Measurements from ENCODE around the gene HOXC6. TPM values are rescaled to one million over a fixed set of nuclear protein-coding genes. Genes with fewer than 3 reads are reported as not detected.

Gene HOXC6
- total RNA-seq, 1 experiment from 2014 or later = 6.2 TPM

DNA sequence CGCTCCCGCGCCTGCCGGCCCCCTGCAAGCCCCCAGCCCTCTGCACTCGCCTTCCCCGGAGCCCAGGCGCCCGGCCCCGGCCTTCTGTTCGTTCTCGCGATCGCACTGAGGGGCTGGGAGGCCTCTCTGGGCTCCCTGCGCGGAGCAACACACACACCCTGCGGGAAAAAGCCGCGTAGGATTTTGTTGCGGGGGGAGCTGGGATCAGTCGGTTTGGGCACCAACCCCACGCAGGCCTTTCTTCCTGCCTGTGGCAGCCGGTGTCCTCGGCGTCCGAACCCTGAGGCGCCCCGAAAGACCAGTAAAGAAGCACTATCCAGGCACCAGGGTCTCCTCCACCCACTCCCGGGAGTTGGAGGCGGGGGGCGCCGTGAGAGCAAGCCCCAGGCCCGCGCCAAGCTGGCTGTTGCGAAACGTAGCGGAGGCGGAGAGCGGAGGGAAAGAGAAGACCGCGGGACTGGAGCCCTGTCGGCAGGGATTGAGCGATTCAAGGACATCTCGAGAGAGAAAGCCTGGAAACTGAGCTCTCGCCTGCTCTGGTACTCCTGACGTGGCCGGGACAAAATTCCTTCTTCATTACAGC, 2.7 kb downstream of the HOXC6 start:
- DNase-seq (ENCODE audit: low read depth in 1 of 2, low spot score in 2 of 2) = no peak
- no peaks in the 10 kb centered on the region for H3K27me3 ChIP-seq (replicated peaks)
- no peak overlapping the region for H3K27ac ChIP-seq
- H3K9me3 ChIP-seq (replicated peaks) = no peaks in the 10 kb centered on the region
- H3K4me3 ChIP-seq = no peak overlapping the region
- no peaks in the 10 kb centered on the region for H3K4me1 ChIP-seq (replicated peaks)
- peaks cover 56% of the 10 kb centered on the region for H3K36me3 ChIP-seq

DNA sequence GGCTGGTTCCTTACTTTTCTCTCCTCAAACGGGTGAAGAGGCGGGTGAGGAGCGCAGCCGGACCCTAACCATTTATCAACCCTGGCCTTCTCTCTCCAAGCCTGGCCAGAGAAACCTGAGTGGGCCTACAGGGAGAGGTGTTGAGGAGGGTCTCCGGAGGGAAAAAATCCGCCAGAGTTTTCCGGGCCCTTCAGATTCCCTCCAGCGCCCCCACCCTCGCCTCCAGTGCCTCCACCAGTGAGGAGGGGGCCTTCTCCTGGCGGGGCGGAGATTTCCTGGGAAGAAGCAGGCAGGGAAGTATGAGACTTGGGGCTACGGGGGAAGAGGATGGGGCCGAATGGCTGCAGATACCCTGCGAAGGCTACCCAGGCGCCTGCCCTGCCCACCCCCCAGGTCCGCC, 3.2 kb downstream of the HOXC6 start:
- peaks cover 56% of the 10 kb centered on the region for H3K36me3 ChIP-seq
- no peaks in the 10 kb centered on the region for H3K27me3 ChIP-seq (replicated peaks)
- no peak overlapping the region for H3K4me3 ChIP-seq
- H3K9me3 ChIP-seq (replicated peaks) = no peaks in the 10 kb centered on the region
- no peaks in the 10 kb centered on the region for H3K4me1 ChIP-seq (replicated peaks)
- no peak for DNase-seq (ENCODE audit: low read depth in 1 of 2, low spot score in 2 of 2)
- no peak overlapping the region for H3K27ac ChIP-seq

DNA sequence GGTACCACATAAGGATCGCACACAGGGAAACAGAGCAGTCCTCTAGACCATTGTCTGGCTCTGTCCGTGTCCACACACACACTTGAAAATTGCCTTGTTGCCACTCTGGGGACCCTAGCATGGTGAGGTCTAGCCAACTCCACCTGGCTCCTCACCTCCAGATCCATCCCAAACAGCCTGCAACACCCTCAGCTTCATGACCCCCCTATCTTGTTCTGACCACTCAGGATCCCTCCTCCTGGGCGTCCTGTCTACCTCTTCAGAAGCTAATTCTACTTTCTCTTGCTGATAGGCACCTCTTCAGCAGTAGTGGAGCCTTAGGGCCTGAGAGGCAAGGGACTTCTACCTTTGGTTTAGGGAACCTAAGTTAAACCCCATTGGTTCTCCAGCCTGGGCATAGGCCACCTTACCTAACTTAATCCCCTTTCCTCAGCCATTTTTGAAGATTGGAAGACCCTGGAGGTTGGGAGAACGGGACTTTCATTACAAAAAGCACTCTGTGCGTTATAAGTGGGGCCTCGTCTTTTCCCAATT, 3.9 kb downstream of the HOXC6 start:
- no peaks in the 10 kb centered on the region for H3K9me3 ChIP-seq (replicated peaks)
- peaks cover 57% of the 10 kb centered on the region for H3K36me3 ChIP-seq
- no peaks in the 10 kb centered on the region for H3K4me1 ChIP-seq (replicated peaks)
- no peak overlapping the region for H3K4me3 ChIP-seq
- DNase-seq (ENCODE audit: low read depth in 1 of 2, low spot score in 2 of 2) = no peak
- no peak overlapping the region for H3K27ac ChIP-seq
- no peaks in the 10 kb centered on the region for H3K27me3 ChIP-seq (replicated peaks)

DNA sequence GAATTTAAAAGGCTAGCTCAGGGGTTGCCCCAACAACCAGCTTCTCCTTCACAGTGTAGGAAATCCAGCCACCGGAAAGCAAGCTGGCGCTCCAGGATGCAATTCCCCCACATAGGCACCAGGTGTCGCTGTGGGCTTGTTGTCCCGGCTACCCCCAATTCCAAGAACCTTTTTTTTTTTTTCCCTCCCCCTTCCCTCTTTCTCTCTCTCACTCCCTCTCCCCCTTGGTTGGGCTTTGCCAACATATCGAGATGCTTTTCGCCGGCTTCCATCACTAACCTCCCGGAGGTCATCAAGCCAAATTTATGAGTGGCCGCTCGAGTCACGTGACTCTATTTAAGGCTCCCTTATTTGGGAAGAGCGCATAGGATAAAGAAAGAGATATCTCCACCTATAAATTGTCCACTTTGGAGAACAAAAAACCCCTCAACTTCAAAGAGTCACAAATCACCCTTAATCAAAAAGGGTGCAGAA, 4.4 kb downstream of the HOXC6 start, which contains the start of gene HOXC5:
HOXC5 (plus strand) TSS at position 424 of the 474 bp plus-strand sequence. CDS start 73 bp downstream, outside the sequence.
- H3K9me3 ChIP-seq (replicated peaks) = no peaks in the 10 kb centered on the region
- DNase-seq (ENCODE audit: low read depth in 1 of 2, low spot score in 2 of 2) = peak in 1 of 2 experiments; percentile 72
- no peaks in the 10 kb centered on the region for H3K4me1 ChIP-seq (replicated peaks)
- no peak within 1 kb of the TSS for H3K4me3 ChIP-seq
- H3K36me3 ChIP-seq = peaks cover 58% of the 10 kb centered on the region
- H3K27me3 ChIP-seq (replicated peaks) = no peaks in the 10 kb centered on the region
- no peak within 1 kb of the TSS for H3K27ac ChIP-seq

DNA sequence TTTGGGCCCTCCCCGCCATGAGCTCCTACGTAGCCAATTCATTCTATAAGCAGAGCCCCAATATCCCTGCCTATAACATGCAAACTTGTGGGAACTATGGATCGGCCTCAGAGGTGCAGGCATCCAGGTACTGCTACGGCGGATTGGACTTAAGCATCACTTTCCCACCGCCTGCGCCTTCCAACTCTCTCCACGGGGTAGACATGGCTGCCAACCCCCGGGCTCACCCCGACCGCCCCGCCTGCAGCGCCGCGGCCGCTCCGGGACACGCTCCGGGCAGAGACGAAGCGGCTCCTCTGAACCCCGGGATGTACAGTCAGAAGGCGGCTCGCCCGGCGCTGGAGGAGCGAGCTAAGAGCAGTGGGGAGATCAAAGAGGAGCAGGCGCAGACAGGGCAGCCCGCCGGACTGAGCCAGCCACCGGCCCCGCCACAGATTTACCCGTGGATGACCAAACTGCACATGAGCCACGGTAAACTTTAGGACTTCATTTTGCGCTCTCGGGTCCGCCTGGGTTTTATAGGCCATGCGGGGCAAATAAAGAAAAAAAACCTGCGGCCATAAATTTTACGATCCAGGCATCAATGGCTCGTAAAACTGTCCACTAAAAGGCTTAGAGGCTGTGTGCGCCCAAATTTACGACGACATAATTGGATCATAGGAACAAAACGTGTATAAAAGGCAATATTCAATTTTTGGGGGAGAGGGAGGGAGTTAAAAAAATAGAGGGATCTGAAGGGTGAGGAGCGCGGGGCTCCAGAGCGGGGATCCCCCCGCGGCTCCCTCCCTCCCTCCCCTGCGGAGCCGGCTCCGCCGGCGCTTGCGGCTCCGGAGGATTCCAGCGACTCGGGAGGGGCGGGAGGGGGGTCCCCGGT, 5.1 kb downstream of the HOXC6 start:
- DNase-seq (ENCODE audit: low read depth in 1 of 2, low spot score in 2 of 2) = no peak
- no peaks in the 10 kb centered on the region for H3K9me3 ChIP-seq (replicated peaks)
- H3K4me3 ChIP-seq = no peak overlapping the region
- H3K4me1 ChIP-seq (replicated peaks) = no peaks in the 10 kb centered on the region
- H3K27ac ChIP-seq = no peak overlapping the region
- no peaks in the 10 kb centered on the region for H3K27me3 ChIP-seq (replicated peaks)
- peaks cover 56% of the 10 kb centered on the region for H3K36me3 ChIP-seq

DNA sequence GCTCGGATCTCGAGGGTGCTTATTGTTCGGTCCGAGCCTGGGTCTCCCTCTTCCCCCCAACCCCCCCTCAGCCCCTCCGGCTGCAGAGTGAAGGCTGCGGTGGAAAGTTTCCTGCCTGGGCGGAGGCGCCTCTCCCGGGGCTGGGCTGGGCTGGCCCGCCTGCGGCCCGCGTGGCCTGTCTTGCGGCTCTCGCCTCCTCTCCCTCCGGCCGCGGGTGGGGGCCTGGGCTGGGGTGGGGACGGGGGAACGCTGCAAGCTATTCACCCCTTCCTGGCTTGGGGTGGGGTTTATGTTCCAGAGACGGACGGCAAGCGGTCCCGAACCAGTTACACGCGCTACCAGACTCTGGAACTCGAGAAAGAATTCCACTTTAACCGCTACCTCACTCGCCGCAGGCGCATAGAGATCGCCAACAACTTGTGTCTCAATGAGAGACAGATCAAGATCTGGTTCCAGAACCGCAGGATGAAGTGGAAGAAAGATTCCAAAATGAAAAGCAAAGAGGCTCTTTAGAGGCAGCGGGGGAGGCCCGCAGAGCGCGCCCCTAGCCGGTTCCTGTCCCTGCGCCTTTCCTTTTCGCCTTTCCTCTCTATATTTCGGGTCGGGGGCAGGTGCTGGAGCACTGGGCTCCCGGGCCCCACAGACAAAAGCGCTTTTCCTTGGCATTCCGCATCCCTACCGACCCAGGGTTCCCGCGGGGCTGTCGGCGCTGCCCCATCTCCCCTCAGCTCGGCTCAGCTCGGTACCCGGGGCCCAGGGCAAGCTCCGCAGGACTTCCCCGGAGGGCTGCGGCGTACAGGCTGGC, 5.9 kb downstream of the HOXC6 start:
- H3K4me3 ChIP-seq = no peak overlapping the region
- no peak overlapping the region for H3K27ac ChIP-seq
- no peak for DNase-seq (ENCODE audit: low read depth in 1 of 2, low spot score in 2 of 2)
- peaks cover 49% of the 10 kb centered on the region for H3K36me3 ChIP-seq
- no peaks in the 10 kb centered on the region for H3K4me1 ChIP-seq (replicated peaks)
- H3K9me3 ChIP-seq (replicated peaks) = no peaks in the 10 kb centered on the region
- no peaks in the 10 kb centered on the region for H3K27me3 ChIP-seq (replicated peaks)

DNA sequence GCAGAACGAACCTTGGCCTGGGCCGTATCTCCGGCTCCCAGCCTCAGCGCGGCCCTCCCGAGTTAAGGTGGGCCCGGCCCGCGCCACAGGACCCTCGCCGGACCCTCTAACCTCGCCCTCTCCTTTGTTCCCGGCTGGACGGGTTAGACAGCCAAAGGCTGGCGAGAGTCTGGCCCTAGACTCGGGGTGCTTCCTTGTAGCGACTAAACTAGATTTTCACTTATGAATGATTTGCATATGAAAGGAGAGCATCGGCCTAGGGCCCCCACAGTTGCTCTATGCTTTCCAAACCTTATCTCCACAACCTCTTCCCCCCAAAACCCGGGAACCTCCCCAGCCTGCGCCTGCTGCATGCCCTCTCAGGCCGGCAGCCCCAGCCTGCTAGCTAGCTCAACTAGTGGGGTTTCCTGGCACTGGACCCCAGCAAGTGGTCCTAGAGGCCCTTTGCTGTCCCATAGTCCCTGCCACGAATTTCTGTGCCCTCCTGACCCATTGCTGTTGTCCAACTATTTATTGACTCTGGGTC, 6.6 kb downstream of the HOXC6 start:
- H3K4me3 ChIP-seq = no peak overlapping the region
- H3K9me3 ChIP-seq (replicated peaks) = no peaks in the 10 kb centered on the region
- no peak overlapping the region for H3K27ac ChIP-seq
- no peak for DNase-seq (ENCODE audit: low read depth in 1 of 2, low spot score in 2 of 2)
- peaks cover 44% of the 10 kb centered on the region for H3K36me3 ChIP-seq
- H3K27me3 ChIP-seq (replicated peaks) = no peaks in the 10 kb centered on the region
- H3K4me1 ChIP-seq (replicated peaks) = no peaks in the 10 kb centered on the region

DNA sequence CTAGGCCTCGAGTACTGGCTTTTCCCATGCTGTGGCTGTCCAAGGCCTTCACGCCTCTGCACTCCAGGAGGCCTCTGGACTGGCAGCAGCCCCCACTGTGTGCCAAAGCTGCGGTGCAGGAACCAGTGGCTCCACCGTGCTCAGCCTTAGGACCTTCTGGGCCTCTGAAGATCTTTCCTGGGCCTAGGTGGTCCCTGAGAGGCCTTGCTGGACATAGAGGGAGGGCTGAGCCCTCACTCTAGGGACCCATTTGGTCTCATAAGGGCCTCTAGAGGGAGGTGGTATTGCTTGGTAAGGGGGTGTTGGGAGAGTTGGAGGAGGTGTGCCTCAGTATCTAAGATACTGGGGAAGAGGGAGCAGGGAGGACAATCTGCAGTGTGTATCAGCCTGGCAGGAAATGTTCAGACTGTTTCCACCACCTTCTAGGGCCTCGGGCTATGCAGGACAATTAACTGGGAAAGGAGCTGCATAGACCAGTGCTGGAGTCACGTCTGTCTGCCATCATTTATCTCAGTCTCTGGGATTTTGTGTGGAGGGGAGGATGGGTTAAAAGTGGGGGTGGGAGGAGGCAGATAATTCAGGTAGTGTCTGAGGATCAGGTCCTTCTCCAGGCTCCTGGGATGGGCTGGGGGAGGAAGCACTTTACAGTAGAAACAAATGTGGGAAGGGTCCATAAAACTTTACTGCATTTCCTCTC, 7.5 kb downstream of the HOXC6 start:
- no peak for DNase-seq (ENCODE audit: low read depth in 1 of 2, low spot score in 2 of 2)

DNA sequence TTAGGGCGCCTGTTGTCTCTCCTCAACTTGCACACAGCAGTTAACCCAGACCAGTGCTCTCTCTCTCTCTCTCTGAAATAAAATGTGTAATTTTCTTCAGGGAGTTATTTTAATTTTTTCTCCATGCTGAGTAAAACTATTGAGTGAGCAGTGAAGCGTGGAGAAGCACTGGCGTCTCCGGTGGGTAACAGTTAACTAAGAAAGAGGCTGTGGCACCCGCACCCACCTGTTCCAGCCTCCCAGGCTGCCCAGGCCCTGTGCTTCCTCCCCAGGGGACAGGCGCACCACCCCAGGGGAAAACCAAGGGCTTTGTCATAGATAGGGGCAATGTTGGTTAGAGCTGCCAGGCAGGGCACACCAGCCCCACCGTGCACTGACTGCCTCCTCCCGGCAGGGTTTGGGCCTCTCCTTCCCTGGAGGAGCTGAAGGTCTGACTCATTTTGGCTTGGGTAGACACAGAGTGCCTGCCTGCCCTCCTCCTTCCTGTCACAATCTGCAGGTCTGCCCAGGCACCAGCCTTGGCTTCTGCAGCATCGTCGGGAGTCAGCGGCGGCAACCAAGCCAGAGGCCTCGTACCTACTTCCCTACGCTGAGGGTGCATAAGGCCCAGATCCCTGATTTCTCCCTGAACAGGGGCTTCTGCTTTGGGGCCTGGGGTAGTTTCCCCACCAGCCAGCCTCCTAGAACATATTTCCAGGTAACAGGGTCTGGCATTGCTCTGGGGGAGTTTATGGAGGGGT, 8.6 kb downstream of the HOXC6 start:
- no peaks in the 10 kb centered on the region for H3K27me3 ChIP-seq (replicated peaks)
- peaks cover 25% of the 10 kb centered on the region for H3K36me3 ChIP-seq
- DNase-seq (ENCODE audit: low read depth in 1 of 2, low spot score in 2 of 2) = no peak
- H3K27ac ChIP-seq = no peak overlapping the region
- no peak overlapping the region for H3K4me3 ChIP-seq
- no peaks in the 10 kb centered on the region for H3K4me1 ChIP-seq (replicated peaks)
- no peaks in the 10 kb centered on the region for H3K9me3 ChIP-seq (replicated peaks)

More for the DNA sequence above, 7.5 kb downstream of the HOXC6 start:
- no peaks in the 10 kb centered on the region for H3K27me3 ChIP-seq (replicated peaks)
- peaks cover 35% of the 10 kb centered on the region for H3K36me3 ChIP-seq
- H3K4me1 ChIP-seq (replicated peaks) = no peaks in the 10 kb centered on the region
- H3K4me3 ChIP-seq = no peak overlapping the region
- no peaks in the 10 kb centered on the region for H3K9me3 ChIP-seq (replicated peaks)
- H3K27ac ChIP-seq = no peak overlapping the region

DNA sequence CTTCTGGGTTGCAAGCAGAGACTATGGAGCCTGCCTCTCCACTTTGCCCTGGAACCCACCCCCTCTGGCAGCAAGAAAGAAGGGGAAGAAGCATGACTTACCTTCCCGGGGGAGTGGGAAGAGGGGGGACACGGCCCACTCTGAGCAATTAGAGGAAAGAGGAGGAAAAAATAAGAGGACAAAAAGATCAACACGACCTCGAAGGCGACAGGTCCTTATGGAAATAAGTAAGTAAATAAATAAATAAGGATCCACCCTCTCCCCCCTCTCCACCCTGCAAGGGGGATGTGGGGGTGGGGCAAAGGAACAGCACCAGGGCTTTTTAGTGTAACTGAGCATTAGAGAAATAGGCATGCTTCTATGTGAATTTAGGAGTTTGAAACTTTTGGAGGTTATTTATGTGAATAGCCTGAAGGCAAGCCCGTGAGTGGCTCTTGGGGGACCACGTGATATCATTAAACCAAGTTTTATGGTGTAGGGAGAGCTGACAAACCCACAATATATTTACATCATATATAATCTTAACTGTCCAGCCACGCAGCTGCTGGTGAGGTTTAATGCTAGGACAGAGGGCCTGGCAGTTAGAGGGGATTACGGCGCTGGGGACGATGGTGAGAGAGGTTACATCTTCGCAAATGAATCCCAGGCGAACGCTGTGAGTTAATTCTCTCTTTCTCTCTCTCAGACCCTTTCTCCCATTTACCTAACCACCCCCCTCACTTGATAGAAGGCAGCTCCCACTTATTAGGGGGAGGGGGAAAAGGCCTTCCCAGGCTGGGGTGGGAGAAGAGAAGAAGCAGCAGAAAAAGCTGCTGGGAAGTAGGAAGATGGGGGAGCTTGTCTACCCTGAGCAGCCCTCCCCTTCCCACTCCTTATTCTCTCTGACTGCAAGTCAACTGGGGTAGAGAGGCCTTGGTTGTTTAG, 9.4 kb downstream of the HOXC6 start:
- Histone ChIP-seq H3K36me3 (peaks cover 22% of the 10 kb centered on the region), H3K9me3 (replicated peaks) (no peaks in the 10 kb centered on the region), H3K4me1 (replicated peaks) (no peaks in the 10 kb centered on the region), H3K4me3 (no peak overlapping the region), H3K27ac (no peak overlapping the region), H3K27me3 (replicated peaks) (no peaks in the 10 kb centered on the region)
- no peak for DNase-seq (ENCODE audit: low read depth in 1 of 2, low spot score in 2 of 2)

DNA sequence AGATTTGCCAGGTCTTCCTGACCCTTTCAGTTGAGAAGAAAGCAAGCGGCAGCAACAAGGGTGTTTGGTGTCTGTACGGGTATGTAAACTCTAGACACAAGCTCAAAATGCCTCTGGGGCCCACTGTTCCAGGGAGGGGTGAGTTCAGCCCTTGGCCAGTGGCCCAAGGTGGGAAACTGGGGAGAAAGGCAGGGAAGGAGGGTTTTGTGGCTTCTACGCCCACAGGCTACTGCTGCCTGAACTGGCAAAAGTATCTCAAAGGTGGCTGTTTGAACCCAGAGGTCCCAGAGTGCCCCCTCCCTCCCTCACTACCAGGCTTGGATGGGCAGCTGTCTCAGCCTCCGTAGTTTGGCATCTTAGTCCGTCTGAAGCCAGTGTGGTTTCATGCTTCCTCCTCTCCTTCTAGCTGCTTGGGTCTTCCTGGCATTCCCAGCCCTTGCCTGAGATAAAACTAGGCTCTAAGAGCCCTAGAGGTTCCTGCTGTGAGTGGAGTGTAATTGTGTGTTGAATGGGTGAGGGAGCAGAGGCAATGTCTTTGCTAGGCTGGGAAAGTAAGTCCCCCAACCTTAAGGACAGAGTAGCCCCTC, 10.1 kb downstream of the HOXC6 start:
- H3K9me3 ChIP-seq (replicated peaks) = no peaks in the 10 kb centered on the region
- peaks cover 14% of the 10 kb centered on the region for H3K36me3 ChIP-seq
- H3K4me3 ChIP-seq = no peak overlapping the region
- H3K27ac ChIP-seq = no peak overlapping the region
- H3K27me3 ChIP-seq (replicated peaks) = no peaks in the 10 kb centered on the region
- DNase-seq (ENCODE audit: low read depth in 1 of 2, low spot score in 2 of 2) = no peak
- H3K4me1 ChIP-seq (replicated peaks) = no peaks in the 10 kb centered on the region

Measured in SJSA1 (cell line).